AG08395 (cell line): Measurements from ENCODE around the gene OR5AS1.
"Not testable (repeated sequence)": the region's sequence is repeated elsewhere in the genome, so short reads cannot be mapped to it uniquely, and the experiment has no call there.

Source experiments
- DNase-seq: peaks from one replicate; pipeline ENCODE4 v3.0.0; 2012; ENCODE audit warnings: mixed read lengths, low spot score

Gene OR5AS1

DNA sequence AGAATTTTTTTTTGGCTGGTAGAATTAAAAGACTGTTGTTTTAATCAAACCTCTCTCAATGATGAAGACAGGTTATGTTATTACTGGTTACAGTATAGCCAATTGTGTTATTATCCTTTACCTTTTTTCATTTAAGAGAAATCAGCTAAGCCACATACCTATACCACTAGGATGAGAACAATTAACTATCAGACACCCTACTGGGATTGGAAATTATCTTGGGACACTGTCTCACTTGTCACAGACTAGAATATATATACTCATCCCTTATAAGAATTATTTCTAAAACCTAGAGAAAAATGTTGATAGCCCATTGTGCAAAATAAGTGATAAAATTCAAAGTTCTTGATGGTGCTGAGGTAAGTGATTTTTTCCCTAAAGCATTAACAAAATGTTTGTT lies at the start of gene OR5AS1:
Gene OR5AS1 (plus strand): TSS at position 301 of the 400 bp plus-strand sequence. CDS start 2,765 bp downstream, outside the sequence.
- no peak for DNase-seq

GRCh38 chr11:55994525-55994924 lies 32.9 kb upstream of the OR5AS1 start, which contains the start of gene OR5F1:
TSS of gene OR5F1 (minus strand) at chr11:55994625. CDS start at chr11:55994625, 0 bp downstream.
- DNase-seq: no peak

DNA sequence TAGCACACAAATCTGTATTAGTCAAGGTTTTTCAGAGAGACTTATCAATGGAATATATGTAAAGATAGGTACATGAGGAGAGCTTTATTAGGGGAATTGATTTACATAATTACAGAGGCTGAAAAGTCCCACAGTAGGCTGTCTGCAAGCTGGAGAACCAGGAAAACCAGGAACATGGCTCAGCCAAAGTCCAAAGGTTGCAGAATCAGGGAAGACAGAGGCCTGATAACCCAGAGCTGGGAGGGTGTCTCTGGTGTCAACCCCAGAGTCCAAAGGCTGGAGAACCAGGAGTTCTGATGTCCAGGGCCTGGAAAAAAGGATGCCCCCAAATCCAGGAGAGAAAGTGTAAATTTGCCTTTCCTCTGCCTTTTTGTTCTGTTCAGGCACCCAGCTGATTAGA lies 16.7 kb upstream of the OR5AS1 start:
- no peak for DNase-seq

DNA sequence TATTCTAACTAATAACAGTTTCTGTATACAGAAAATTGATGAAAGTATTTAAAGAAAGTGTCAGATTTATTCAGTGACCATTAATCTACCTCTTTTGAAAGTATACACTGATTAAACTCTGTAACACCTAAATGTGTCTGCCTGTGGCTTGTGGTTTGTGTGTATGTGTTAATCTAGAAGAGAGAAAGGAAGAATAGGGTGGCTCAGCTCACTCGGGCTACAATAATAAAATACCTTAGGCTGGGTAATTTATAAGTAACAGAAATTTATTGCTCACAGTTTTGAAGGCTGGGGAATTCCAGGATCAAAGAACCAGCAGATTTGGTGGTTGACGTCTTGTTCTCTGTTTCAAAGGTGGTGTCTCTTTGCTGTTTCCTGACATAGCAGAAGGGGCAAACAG lies 13.6 kb upstream of the OR5AS1 start:
- no peak for DNase-seq

GRCh38 chr11:56045538-56045937 lies 18.1 kb downstream of the OR5AS1 start:
- DNase-seq: no peak

GRCh38 chr11:56048480-56048879 lies 21.0 kb downstream of the OR5AS1 start:
- no peak for DNase-seq

DNA sequence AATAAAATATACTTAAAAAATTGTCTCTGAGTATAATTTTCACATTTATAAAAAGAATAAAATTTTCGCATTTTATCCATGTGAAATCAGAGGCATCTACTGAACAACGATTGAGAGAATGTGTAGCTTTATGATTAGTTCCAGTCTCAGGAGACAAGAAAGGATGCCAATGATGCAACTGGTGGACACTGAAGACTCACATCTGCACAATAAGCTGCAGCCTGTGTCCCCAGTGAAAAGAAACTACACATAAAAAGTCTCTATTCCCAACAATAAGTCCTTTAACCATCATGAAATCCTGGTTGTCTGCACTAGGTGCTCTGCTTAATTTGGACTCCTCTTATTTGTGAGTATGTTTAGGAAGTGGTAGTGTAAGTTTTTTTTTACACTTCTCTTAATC lies 22.0 kb downstream of the OR5AS1 start:
- DNase-seq: no peak

DNA sequence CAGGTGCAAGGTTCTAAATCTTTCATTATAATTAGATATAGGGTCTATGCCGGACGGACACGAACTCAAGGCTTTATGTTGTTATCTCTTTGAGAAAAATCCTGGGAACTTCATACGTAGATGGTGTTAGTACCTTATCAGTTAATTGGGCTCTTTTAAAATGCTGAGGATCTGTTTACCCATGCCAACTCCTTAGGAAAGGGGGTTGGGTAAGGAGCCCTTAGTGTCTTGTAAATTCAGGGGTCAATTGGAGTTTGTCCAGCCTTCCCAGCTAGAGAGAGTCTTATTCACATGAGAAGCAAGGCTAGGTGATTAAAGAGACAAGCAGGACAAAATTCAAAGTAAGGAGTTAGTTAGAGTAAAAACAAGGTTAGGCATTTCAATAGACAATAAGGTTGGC lies 28.9 kb downstream of the OR5AS1 start:
- not testable (repeated sequence) for DNase-seq

DNA sequence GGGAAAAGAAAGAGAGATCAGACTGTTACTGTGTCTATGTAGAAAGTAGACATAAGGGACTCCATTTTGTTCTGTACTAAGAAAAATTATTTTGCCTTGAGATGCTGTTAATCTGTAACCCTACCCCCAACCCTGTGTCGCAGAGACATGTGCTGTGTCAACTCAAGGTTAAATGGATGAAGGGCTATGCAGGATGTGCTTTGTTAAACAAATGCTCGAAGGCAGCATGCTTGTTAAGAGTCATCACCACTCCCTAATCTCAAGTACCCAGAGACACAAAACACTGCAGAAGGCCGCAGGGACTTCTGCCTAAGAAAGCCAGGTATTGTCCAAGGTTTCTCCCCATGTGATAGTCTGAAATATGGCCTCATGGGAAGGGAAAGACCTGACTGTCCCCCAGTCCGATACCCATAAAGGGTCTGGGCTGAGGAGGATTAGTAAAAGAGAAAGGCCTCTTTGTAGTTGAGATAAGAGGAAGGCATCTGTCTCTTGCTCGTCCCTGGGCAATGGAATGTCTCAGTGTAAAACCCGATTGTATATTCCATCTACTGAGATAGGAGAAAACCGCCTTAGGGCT lies 30.3 kb downstream of the OR5AS1 start:
- DNase-seq: not testable (repeated sequence)

DNA sequence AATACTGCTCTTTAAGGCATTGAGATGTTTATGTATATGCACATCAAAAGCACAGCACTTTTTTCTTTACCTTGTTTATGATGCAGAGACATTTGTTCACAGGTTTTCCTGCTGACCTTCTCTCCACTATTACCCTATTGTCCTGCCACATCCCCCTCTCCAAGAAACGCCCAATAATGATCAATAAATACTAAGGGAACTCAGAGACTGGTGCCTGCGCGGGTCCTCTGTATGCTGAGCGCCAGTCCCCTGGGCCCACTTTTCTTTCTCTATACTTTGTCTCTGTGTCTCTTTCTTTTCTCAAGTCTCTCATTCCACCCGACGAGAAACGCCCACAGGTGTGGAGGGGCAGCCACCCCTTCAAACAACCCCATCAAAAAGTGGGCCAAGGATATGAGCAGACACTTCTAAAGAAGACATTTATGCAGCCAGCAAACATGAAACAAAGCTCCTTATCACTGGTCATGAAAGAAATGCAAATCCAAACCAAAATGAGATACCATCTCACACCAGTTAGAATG lies 30.9 kb downstream of the OR5AS1 start:
- DNase-seq: not testable (repeated sequence)

- DNase-seq: no peak
Measured at GRCh38 chr11:56066980-56067379, 39.5 kb downstream of the OR5AS1 start.
